ENCODE data around the gene AP2A2. TPM values are rescaled to one million over a fixed set of nuclear protein-coding genes. Genes with fewer than 3 reads are reported as not detected.

The AP2A2 gene
- total RNA-seq, 2 experiments from 2014 or later, result 49.1 to 52.1 TPM

GRCh38 chr11:1048375-1049070 is 122.9 kb downstream of the AP2A2 start:
- no peak overlapping the region for H3K27ac Mint-ChIP-seq
- H3K4me3 Mint-ChIP-seq, result no peak overlapping the region
- peaks cover 15% of the 10 kb centered on the region for H3K27me3 Mint-ChIP-seq
- peaks cover 4% of the 10 kb centered on the region for H3K4me1 Mint-ChIP-seq
- DNase-seq (peak; percentile 13), ATAC-seq (ENCODE audit: low read depth) (no peak)
- no peaks in the 10 kb centered on the region for H3K9me3 Mint-ChIP-seq
- no peaks in the 10 kb centered on the region for H3K36me3 Mint-ChIP-seq
- POLR2A ChIA-PET, result no interaction called here

- no peaks in the 10 kb centered on the region for H3K9me3 Mint-ChIP-seq
- no peak for ATAC-seq (ENCODE audit: low read depth)
- DNase-seq, result peak; percentile 14
- peaks cover 15% of the 10 kb centered on the region for H3K27me3 Mint-ChIP-seq
- no peak overlapping the region for H3K4me3 Mint-ChIP-seq
- H3K27ac Mint-ChIP-seq, result no peak overlapping the region
- peaks cover 4% of the 10 kb centered on the region for H3K4me1 Mint-ChIP-seq
- H3K36me3 Mint-ChIP-seq, result no peaks in the 10 kb centered on the region
- POLR2A ChIA-PET, result no interaction called here
Observed at GRCh38 chr11:1049071-1049405, 123.4 kb downstream of the AP2A2 start.

- DNase-seq, result peak; percentile 28
- ATAC-seq (ENCODE audit: low read depth), result no peak
- POLR2A ChIA-PET, result no interaction called here
- no peak overlapping the region for H3K4me3 Mint-ChIP-seq
- no peaks in the 10 kb centered on the region for H3K9me3 Mint-ChIP-seq
- no peak overlapping the region for H3K27ac Mint-ChIP-seq
- no peaks in the 10 kb centered on the region for H3K36me3 Mint-ChIP-seq
- peaks cover 4% of the 10 kb centered on the region for H3K4me1 Mint-ChIP-seq
- H3K27me3 Mint-ChIP-seq, result peaks cover 15% of the 10 kb centered on the region
Observed at GRCh38 chr11:1049431-1049891, 123.8 kb downstream of the AP2A2 start.

GRCh38 chr11:1049911-1050580 is 124.4 kb downstream of the AP2A2 start:
- Mint-ChIP-seq H3K9me3 (no peaks in the 10 kb centered on the region), H3K36me3 (no peaks in the 10 kb centered on the region), H3K27ac (no peak overlapping the region), H3K27me3 (peaks cover 13% of the 10 kb centered on the region), H3K4me1 (peaks cover 4% of the 10 kb centered on the region), H3K4me3 (no peak overlapping the region)
- no peak for ATAC-seq (ENCODE audit: low read depth)
- POLR2A ChIA-PET, result interaction anchor here (0.6 to 0.9 kb wide), 2 partner anchors 125 to 244 kb away, joined by 3 read pairs; no protein-coding TSS in a partner anchor
- DNase-seq, result peak; percentile 29

- no peak overlapping the region for H3K4me3 Mint-ChIP-seq
- peak; percentile 93 for ATAC-seq (ENCODE audit: low read depth)
- no peaks in the 10 kb centered on the region for H3K9me3 Mint-ChIP-seq
- POLR2A ChIA-PET, result interaction anchor here (0.6 to 0.9 kb wide), 2 partner anchors 126 to 245 kb away, joined by 3 read pairs; no protein-coding TSS in a partner anchor
- peaks cover 4% of the 10 kb centered on the region for H3K4me1 Mint-ChIP-seq
- DNase-seq, result peak; percentile 85
- peaks cover 10% of the 10 kb centered on the region for H3K27me3 Mint-ChIP-seq
- H3K27ac Mint-ChIP-seq, result no peak overlapping the region
- H3K36me3 Mint-ChIP-seq, result no peaks in the 10 kb centered on the region
Observed at GRCh38 chr11:1050581-1051355, 125.1 kb downstream of the AP2A2 start.

- no peak for DNase-seq
- no peak overlapping the region for H3K4me3 Mint-ChIP-seq
- H3K27ac Mint-ChIP-seq, result no peak overlapping the region
- POLR2A ChIA-PET, result interaction anchor here (0.9 kb wide), 1 partner anchor 126 kb away, joined by 3 read pairs; no protein-coding TSS in a partner anchor
- no peaks in the 10 kb centered on the region for H3K9me3 Mint-ChIP-seq
- ATAC-seq (ENCODE audit: low read depth), result no peak
- peaks cover 7% of the 10 kb centered on the region for H3K27me3 Mint-ChIP-seq
- peaks cover 4% of the 10 kb centered on the region for H3K4me1 Mint-ChIP-seq
- H3K36me3 Mint-ChIP-seq, result no peaks in the 10 kb centered on the region
Observed at GRCh38 chr11:1051356-1052132, 125.9 kb downstream of the AP2A2 start.

- peak; percentile 30 for DNase-seq
- no peak overlapping the region for H3K27ac Mint-ChIP-seq
- peaks cover 4% of the 10 kb centered on the region for H3K4me1 Mint-ChIP-seq
- H3K9me3 Mint-ChIP-seq, result no peaks in the 10 kb centered on the region
- POLR2A ChIA-PET, result no interaction called here
- H3K36me3 Mint-ChIP-seq, result no peaks in the 10 kb centered on the region
- H3K4me3 Mint-ChIP-seq, result no peak overlapping the region
- no peak for ATAC-seq (ENCODE audit: low read depth)
- peaks cover 7% of the 10 kb centered on the region for H3K27me3 Mint-ChIP-seq
Observed at GRCh38 chr11:1052133-1053011, 126.7 kb downstream of the AP2A2 start.

GRCh38 chr11:1053121-1053901 is 127.6 kb downstream of the AP2A2 start:
- H3K4me1 Mint-ChIP-seq, result peaks cover 4% of the 10 kb centered on the region
- DNase-seq (peak; percentile 29), ATAC-seq (ENCODE audit: low read depth) (no peak)
- H3K36me3 Mint-ChIP-seq, result no peaks in the 10 kb centered on the region
- H3K27me3 Mint-ChIP-seq, result peaks cover 8% of the 10 kb centered on the region
- no peak overlapping the region for H3K27ac Mint-ChIP-seq
- POLR2A ChIA-PET, result no interaction called here
- H3K9me3 Mint-ChIP-seq, result no peaks in the 10 kb centered on the region
- H3K4me3 Mint-ChIP-seq, result no peak overlapping the region

GRCh38 chr11:1054143-1055108 is 128.8 kb downstream of the AP2A2 start:
- Mint-ChIP-seq H3K9me3 (no peaks in the 10 kb centered on the region), H3K4me1 (peaks cover 4% of the 10 kb centered on the region), H3K36me3 (no peaks in the 10 kb centered on the region), H3K4me3 (no peak overlapping the region), H3K27ac (no peak overlapping the region), H3K27me3 (peaks cover 4% of the 10 kb centered on the region)
- DNase-seq (peak; percentile 21), ATAC-seq (ENCODE audit: low read depth) (no peak)
- POLR2A ChIA-PET, result no interaction called here

GRCh38 chr11:1055109-1055703 is 129.5 kb downstream of the AP2A2 start:
- H3K27me3 Mint-ChIP-seq, result peaks cover 4% of the 10 kb centered on the region
- POLR2A ChIA-PET, result no interaction called here

More at GRCh38 chr11:1055109-1055703, 129.5 kb downstream of the AP2A2 start:
- ATAC-seq (ENCODE audit: low read depth) (no peak), DNase-seq (peak; percentile 8)
- no peaks in the 10 kb centered on the region for H3K9me3 Mint-ChIP-seq
- H3K4me3 Mint-ChIP-seq, result no peak overlapping the region
- peaks cover 4% of the 10 kb centered on the region for H3K4me1 Mint-ChIP-seq
- H3K36me3 Mint-ChIP-seq, result no peaks in the 10 kb centered on the region
- H3K27ac Mint-ChIP-seq, result no peak overlapping the region

Data from activated naive CD8-positive, alpha-beta T cell treated with anti-CD3 and anti-CD28 coated beads, Interleukin-2, amount 10 ng/mL, durations not matched to agents 7 days and 5 days (primary cell).